Endothelial cell of umbilical vein (primary cell): ENCODE results near the gene CNTN5. TPM values are rescaled to one million over a fixed set of nuclear protein-coding genes. Genes with fewer than 3 reads are reported as not detected.

ENCODE experiments used
- BruUV-seq: library from RNA; stranded (reverse); fragments of 400-500 nt; replicated peaks from 2 replicates; lab custom pipeline; 2021; lab: Mats Ljungman, UMichigan
- CTCF ChIA-PET: fragments of 300-600, 350-600 bp; sonication (Branson Sonifier 250); formaldehyde crosslinking; loops from one replicate; lab custom pipeline; 2021; ENCODE audit warnings: antibody characterized with exemption, inconsistent platforms; lab: Charles Lee
- POLR2A ChIA-PET: fragments of 300-600, 350-600 bp; sonication (Branson Sonifier 250); formaldehyde crosslinking; loops from one replicate; lab custom pipeline; 2021; ENCODE audit warnings: antibody characterized with exemption, inconsistent platforms; lab: Charles Lee
- DNase-seq: peaks from one replicate; pipeline ENCODE4 v3.0.0-alpha.2; 2011; ENCODE audit warnings: low read depth, low spot score
- FAIRE-seq: peaks from 2 replicates; lab custom pipeline; 2011; peaks lifted over from hg19 to GRCh38; lab: Jason Lieb, UNC
- H2AFZ ChIP-seq: 2 replicates; pipeline ENCODE4 v1.6.0; 2012; ENCODE audit warnings: low read depth, low read length, control low read depth, inconsistent platforms
- H3K27ac ChIP-seq: 2 replicates; pipeline ENCODE4 v1.5.1; 2011; ENCODE audit warnings: low read depth, mild to moderate bottlenecking, control low read depth, low read length, moderate library complexity; ENCODE audit not compliant: insufficient read depth
- H3K27me3 ChIP-seq, 2 experiments: 2 replicates each; pipeline versions ENCODE4 v1.6.0 to v1.6.1; 2011; ENCODE audit warnings: low read length in 2 of 2, mixed read lengths in 1 of 2; ENCODE audit not compliant: control insufficient read depth in 2 of 2, insufficient read depth in 2 of 2
- H3K36me3 ChIP-seq, 2 experiments: 2 replicates in 1 of 2; 3 replicates in 1 of 2; pipeline ENCODE4 v1.5.1; 2011; ENCODE audit warnings: low read length in 2 of 2, mild to moderate bottlenecking in 1 of 2, moderate library complexity in 1 of 2; ENCODE audit not compliant: control insufficient read depth in 2 of 2, insufficient read depth in 2 of 2; ENCODE audit errors: extremely low read depth in 1 of 2
- H3K4me1 ChIP-seq: 3 replicates; pipeline ENCODE4 v1.5.1; 2011; ENCODE audit warnings: mild to moderate bottlenecking, low read length; ENCODE audit not compliant: control insufficient read depth, insufficient read depth; ENCODE audit errors: extremely low read depth
- H3K4me2 ChIP-seq: 2 replicates; pipeline ENCODE4 v1.6.1; 2011; ENCODE audit warnings: low read length, control low read depth, mixed read lengths; ENCODE audit not compliant: insufficient read depth
- H3K4me3 ChIP-seq, 3 experiments: fragments of 200-600 bp in 1 of 3; sonication (generic), shearing (Covaris generic) in 1 of 3; replicated peaks in 1 of 3; 2 replicates each; pipeline ENCODE4 v1.5.1; 2011 to 2016; ENCODE audit warnings: control low read depth in 3 of 3, low read length in 3 of 3, mild to moderate bottlenecking in 2 of 3, inconsistent platforms in 1 of 3, low read depth in 1 of 3, moderate library complexity in 1 of 3; ENCODE audit not compliant: insufficient read depth in 1 of 3
- H3K79me2 ChIP-seq: 2 replicates; pipeline ENCODE4 v1.6.0; 2012; ENCODE audit warnings: low read length, inconsistent platforms; ENCODE audit not compliant: control insufficient read depth, insufficient read depth
- H3K9ac ChIP-seq: replicated peaks from 2 replicates; pipeline ENCODE3; 2011; ENCODE audit warnings: low read length, control low read depth; ENCODE audit not compliant: insufficient read depth; ENCODE audit errors: extremely low read depth
- H3K9me1 ChIP-seq: replicated peaks from 3 replicates; pipeline ENCODE4 v1.6.0; 2011; ENCODE audit warnings: mild to moderate bottlenecking, low read length; ENCODE audit not compliant: control insufficient read depth, insufficient read depth; ENCODE audit errors: extremely low read depth
- H3K9me3 ChIP-seq: replicated peaks from 2 replicates; pipeline ENCODE4 v1.5.1; 2012; ENCODE audit warnings: low read length, inconsistent platforms; ENCODE audit not compliant: control insufficient read depth, insufficient read depth
- H4K20me1 ChIP-seq: replicated peaks from 2 replicates; pipeline ENCODE3; 2011; ENCODE audit warnings: mild to moderate bottlenecking, low read length; ENCODE audit not compliant: control insufficient read depth, insufficient read depth; ENCODE audit errors: extremely low read depth
- EZH2 ChIP-seq: IDR thresholded peaks from 2 replicates; pipeline ENCODE4 v1.6.1; 2012; ENCODE audit warnings: borderline replicate concordance, low read depth, mild to moderate bottlenecking, moderate library complexity, low read length, inconsistent platforms; ENCODE audit not compliant: severe bottlenecking
- FOS ChIP-seq: IDR thresholded peaks from 2 replicates; pipeline ENCODE4 v1.6.1; 2011; ENCODE audit warnings: mild to moderate bottlenecking, low read length, moderate library complexity, borderline replicate concordance; ENCODE audit not compliant: insufficient read depth
- GATA2 ChIP-seq: IDR thresholded peaks from 2 replicates; pipeline ENCODE4 v1.7.0; 2011; ENCODE audit warnings: low read depth, mild to moderate bottlenecking, moderate library complexity, mixed read lengths, low read length; ENCODE audit not compliant: insufficient read length, insufficient read depth
- JUN ChIP-seq: IDR thresholded peaks from 2 replicates; pipeline ENCODE4 v1.6.1; 2011; ENCODE audit warnings: borderline replicate concordance, low read depth; ENCODE audit not compliant: insufficient read length, insufficient read depth
- MAX ChIP-seq: IDR thresholded peaks from 2 replicates; pipeline ENCODE4 v1.6.1; 2011; ENCODE audit not compliant: insufficient read depth, insufficient read length
- MYC ChIP-seq: IDR thresholded peaks from one replicate; pipeline ENCODE4 v1.6.1; 2011; ENCODE audit warnings: mild to moderate bottlenecking, low read depth, low read length
- POLR2A ChIP-seq: IDR thresholded peaks from 2 replicates; pipeline ENCODE4 v1.6.1; 2012; ENCODE audit warnings: low read depth, mild to moderate bottlenecking, control low read depth, low read length
- POLR2AphosphoS5 ChIP-seq: IDR thresholded peaks from 2 replicates; pipeline ENCODE4 v1.6.1; 2012; ENCODE audit warnings: low read depth, mild to moderate bottlenecking, control low read depth, low read length, moderate library complexity; ENCODE audit not compliant: insufficient read depth
- dilution Hi-C: fragments of 300-500 bp; cut with MboI; formaldehyde crosslinking; loops from one replicate; pipeline ENCODE4 v1.15.0; 2019; ENCODE audit warnings: low sequenced_read_pairs; ENCODE audit not compliant: extremely low pct_ligation_motif_present
- intact Hi-C: fragments of 100-400 bp; cut with micrococcal nuclease; formaldehyde crosslinking; loops from one replicate; pipeline ENCODE4 v1.10.0; 2022
- polyA plus RNA-seq, 4 experiments: library from polyadenylated mRNA; depleted of rRNA in 3 of 4; stranded (reverse) in 3 of 4; unstranded in 1 of 4; fragments of >200 nt; gene quantifications; 2 replicates each; pipeline versions ENCODE4 v1.2.1 to v1.2.3, GENCODE V29; 2011 to 2012; ENCODE audit warnings: missing spikeins in 1 of 4
- total RNA-seq: library from RNA; stranded (reverse); gene quantifications from 2 replicates; pipeline ENCODE4 v1.2.3, GENCODE V29; 2021
- TF ChIP-seq, protein P1 (sequence below), 2 donors: IDR thresholded peaks; 1 replicate in 1 of 2; 2 replicates in 1 of 2; pipeline ENCODE4 v1.5.1; 2011; ENCODE audit warnings: low read length in 2 of 2, mild to moderate bottlenecking in 2 of 2, moderate library complexity in 2 of 2, control low read depth in 1 of 2, inconsistent platforms in 1 of 2, low read depth in 1 of 2; ENCODE audit not compliant: insufficient read depth in 1 of 2; ENCODE audit errors: extremely low read depth in 1 of 2

CNTN5 gene
- total and polyA plus RNA-seq, 2 donors (not counting 3 experiments of a cell fraction or from before 2014, with no cell fraction given), result not detected

DNA sequence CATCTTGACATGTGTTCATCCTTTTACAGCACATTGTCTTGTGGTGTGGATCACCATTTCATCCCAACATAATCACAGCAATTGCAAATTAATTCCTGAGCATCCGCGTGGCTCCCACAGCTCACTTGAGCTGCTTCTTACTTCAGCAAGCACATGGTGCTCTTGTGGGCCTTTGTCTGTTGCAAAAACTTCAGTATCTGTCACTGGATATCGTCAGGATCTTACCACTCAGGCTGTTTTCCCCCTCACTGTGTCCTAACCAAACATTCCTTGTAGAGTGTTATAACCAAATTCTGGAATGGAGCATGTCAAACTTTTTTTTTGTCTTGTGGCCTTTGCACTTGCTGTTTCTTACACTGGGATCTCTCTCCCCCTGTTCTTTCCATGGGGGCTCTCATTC is 983.2 kb downstream of the CNTN5 start:
- ChIA-PET CTCF (no interaction called here), POLR2A (no interaction called here)

More for the DNA sequence above, 983.2 kb downstream of the CNTN5 start:
- Histone ChIP-seq H3K79me2 (no peaks in the 10 kb centered on the region), H2AFZ (no peak overlapping the region), H4K20me1 (no peaks in the 10 kb centered on the region), H3K4me1 (no peaks in the 10 kb centered on the region), H3K4me3 (no peak overlapping the region), H3K4me2 (no peak overlapping the region), H3K27ac (no peak overlapping the region), H3K27me3 (no peaks in the 10 kb centered on the region), H3K36me3 (no peaks in the 10 kb centered on the region), H3K9me3 (peaks cover 2% of the 10 kb centered on the region), H3K9me1 (no peaks in the 10 kb centered on the region), H3K9ac (no peak overlapping the region)
- FAIRE-seq (no peak), DNase-seq (no peak)
- no TSS peak for BruUV-seq
- TF ChIP-seq POLR2A (no peak), MAX (no peak), MYC (no peak), GATA2 (no peak), EZH2 (no peak), POLR2AphosphoS5 (no peak), JUN (no peak), FOS (no peak)
- TF ChIP-seq, protein P1, sequence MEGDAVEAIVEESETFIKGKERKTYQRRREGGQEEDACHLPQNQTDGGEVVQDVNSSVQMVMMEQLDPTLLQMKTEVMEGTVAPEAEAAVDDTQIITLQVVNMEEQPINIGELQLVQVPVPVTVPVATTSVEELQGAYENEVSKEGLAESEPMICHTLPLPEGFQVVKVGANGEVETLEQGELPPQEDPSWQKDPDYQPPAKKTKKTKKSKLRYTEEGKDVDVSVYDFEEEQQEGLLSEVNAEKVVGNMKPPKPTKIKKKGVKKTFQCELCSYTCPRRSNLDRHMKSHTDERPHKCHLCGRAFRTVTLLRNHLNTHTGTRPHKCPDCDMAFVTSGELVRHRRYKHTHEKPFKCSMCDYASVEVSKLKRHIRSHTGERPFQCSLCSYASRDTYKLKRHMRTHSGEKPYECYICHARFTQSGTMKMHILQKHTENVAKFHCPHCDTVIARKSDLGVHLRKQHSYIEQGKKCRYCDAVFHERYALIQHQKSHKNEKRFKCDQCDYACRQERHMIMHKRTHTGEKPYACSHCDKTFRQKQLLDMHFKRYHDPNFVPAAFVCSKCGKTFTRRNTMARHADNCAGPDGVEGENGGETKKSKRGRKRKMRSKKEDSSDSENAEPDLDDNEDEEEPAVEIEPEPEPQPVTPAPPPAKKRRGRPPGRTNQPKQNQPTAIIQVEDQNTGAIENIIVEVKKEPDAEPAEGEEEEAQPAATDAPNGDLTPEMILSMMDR (IDR thresholded peaks at IDR 0.05; ENCODE audit: extremely low read depth in 1 of 2, insufficient read depth in 1 of 2, low read depth in 1 of 2, low read length in 2 of 2), result no peak
- dilution Hi-C loops (no loop called here), intact Hi-C loops (no loop called here)
